MM.1S (cell line): ENCODE results near the gene SLC38A8.

ENCODE experiments used
- EZH2phosphoT487 ChIP-seq: fragments of 300-600 bp; sonication (generic); IDR thresholded peaks from 2 replicates; pipeline ENCODE4 v1.6.1; 2018; ENCODE audit warnings: antibody characterized with exemption, low read length
- TF ChIP-seq, protein P1 (sequence below): fragments of 300-600 bp; sonication (generic); IDR thresholded peaks from 2 replicates; pipeline ENCODE4 v1.5.1; 2016; ENCODE audit warnings: antibody characterized with exemption, low read length, mixed read lengths

DNA sequence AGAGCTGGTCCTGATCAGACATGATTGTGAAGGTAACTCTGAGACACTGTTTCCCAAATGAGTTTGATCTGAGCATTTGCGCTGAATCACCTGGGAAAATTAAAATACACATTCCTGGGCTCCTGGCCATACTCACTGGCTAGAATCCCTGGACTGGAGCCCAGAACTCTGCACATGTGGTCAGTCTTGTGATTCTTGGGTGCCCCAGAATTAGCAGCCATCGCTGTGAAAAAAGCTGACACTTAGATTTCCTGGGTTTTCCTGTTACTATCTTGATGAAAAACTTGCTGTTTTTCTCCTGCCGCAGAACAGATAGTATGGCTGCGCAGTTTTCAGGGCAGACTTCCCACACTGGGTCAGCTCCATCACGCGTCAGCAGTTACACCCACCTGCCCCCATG, 50.0 kb downstream of the SLC38A8 start:
- TF ChIP-seq, protein P1, sequence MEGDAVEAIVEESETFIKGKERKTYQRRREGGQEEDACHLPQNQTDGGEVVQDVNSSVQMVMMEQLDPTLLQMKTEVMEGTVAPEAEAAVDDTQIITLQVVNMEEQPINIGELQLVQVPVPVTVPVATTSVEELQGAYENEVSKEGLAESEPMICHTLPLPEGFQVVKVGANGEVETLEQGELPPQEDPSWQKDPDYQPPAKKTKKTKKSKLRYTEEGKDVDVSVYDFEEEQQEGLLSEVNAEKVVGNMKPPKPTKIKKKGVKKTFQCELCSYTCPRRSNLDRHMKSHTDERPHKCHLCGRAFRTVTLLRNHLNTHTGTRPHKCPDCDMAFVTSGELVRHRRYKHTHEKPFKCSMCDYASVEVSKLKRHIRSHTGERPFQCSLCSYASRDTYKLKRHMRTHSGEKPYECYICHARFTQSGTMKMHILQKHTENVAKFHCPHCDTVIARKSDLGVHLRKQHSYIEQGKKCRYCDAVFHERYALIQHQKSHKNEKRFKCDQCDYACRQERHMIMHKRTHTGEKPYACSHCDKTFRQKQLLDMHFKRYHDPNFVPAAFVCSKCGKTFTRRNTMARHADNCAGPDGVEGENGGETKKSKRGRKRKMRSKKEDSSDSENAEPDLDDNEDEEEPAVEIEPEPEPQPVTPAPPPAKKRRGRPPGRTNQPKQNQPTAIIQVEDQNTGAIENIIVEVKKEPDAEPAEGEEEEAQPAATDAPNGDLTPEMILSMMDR, result no peak
- TF ChIP-seq EZH2phosphoT487, result no peak
